Activated naive CD4-positive, alpha-beta T cell treated with Interleukin-2 at 50 U/mL for 16 hours (primary cell): ENCODE measurements around the gene METTL2B.
A peak's percentile ranks its signal among the peaks of the same experiment; 100 is the strongest.
"Not testable (repeated sequence)": the region's sequence is repeated elsewhere in the genome, so short reads cannot be mapped to it uniquely, and the experiment has no call there.

Source experiments
- DNase-seq: peaks from one replicate; pipeline ENCODE4 v3.0.0-alpha.2; 2020

Gene METTL2B

DNA sequence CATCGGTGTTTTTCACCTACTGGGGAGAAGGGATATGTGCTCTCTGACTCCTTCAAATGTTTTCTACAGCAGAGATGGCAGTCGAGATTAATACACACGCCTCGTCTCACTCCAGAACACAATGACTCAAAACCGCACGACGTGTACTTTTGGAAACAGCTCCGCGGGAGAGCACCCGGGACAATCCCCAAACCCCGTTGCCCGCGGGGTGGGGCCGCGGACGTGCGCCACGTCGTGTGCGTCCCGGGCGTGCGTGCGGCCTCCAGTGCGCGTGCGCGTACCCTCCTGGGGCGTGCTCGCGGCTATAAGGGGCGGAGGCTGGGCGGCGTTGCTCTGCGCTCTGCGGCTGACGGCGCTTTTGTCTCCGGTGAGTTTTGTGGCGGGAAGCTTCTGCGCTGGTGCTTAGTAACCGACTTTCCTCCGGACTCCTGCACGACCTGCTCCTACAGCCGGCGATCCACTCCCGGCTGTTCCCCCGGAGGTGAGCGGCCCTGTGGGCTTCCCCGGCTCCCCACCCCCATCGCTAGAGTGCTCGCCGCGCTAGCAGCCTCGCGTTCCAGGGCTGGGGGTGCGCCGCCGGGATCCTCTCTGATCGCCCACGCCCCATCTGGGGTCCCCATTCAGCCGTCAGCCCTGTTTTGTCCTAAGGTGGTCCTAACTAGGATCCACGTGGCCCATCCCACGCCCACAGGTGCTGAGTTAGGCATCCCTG, 20.8 kb upstream of the METTL2B start, which contains the start of gene HILPDA:
TSS of gene HILPDA (plus strand) at position 336 of the 712 bp plus-strand sequence. CDS start 1,391 bp downstream, outside the sequence.
- DNase-seq = peak; percentile 94

DNA sequence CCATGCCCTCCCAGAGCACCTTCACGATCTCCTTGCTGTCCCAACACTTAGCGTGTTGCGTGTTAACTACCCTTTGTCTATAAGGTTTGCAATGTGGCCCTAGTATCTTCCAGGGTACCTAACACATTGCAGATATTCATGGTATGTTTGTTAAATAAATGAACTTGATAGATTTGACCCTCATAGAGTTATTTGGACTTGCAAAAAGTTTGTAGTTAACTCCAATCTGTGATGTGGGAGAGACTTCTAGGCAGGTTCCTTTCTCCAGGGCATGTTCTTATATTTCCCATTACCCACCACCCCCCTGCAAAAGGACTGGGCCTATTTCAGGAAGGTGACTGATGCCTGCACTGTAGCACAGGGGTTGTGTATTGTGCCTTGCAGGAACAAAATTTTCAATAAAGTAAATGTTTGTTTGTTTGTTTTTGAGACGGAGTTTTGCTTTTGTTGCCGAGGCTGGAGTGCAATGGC, 20.3 kb upstream of the METTL2B start:
- DNase-seq = no peak

DNA sequence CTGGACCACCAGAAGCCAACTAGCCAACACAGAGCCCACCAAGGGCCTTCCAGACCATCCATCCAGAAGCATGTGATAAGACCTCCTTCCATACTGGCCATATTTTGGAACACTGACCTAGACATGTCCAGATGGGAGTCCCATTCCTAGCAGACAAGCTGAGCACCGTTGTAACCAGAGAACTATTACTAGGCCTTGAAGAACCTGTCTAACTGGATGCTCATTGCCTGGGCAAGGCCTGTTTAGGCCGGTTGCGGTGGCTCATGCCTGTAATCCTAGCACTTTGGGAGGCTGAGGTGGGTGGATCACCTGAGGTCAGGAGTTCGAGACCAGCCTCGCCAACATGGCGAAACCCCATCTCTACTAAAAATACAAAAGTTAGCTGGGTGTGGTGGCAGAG, 19.2 kb upstream of the METTL2B start:
- DNase-seq = not testable (repeated sequence)

DNA sequence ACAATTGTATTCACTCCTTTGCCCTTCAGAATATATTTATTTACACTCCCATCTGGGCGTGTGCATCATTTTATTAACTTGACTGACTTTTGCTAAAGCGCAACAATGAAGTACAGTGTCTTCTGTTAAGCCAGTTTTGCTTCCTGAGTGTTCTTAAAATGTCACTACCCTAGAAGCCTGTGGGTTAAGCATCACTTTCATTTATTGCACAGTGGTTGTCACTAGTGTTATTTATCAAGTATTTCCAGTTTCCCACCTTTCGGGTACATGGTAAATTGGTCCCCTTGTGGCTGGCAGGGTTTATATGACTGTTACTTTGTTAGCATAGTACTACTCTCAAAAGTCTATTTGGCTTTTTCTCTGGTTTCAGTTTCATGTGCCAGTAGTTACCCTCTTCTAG, 17.6 kb upstream of the METTL2B start:
- DNase-seq = peak; percentile 24

DNA sequence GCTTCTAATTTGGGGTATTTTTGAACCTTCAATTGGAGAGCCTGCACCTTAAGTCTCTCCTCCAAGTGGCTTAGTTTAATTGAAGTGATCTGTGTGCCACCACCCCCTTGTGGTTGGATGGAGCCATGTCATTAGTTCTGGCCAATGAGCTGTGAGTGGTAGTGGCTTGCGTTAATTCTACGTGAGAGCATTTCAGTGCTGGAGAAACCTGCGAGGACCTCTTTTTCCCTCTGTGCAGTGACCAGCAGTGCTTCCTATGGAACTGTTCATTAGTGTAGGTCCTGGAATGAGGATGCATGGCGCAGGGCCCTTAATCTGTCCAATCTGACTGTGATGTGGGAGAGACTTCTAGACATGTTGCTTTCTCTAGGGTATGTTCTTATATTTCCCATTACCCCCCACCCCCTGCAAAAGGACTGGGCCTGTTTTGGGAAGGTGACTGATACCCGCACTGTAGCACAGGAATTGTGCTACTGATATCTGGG, 17.1 kb upstream of the METTL2B start:
- DNase-seq = peak; percentile 68

DNA sequence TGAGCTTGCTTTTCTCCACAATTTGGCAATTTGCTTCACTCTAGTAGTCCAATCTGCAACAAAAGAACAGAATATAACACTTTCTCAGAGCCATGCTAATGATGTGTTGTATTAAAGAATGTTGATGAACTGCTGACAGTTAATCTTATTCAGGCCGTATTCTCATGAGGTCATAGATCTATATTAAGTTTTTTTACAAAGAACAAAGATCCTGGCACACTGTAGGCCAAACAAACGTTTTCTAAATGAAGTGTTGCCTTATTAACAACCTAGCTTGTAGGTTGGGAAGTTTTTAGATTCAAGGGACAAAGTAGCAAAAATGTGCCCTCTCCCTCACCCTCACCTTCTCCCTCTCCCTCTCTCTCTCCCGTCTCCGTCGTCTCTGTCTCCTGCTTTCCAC, 14.1 kb upstream of the METTL2B start:
- DNase-seq = no peak

DNA sequence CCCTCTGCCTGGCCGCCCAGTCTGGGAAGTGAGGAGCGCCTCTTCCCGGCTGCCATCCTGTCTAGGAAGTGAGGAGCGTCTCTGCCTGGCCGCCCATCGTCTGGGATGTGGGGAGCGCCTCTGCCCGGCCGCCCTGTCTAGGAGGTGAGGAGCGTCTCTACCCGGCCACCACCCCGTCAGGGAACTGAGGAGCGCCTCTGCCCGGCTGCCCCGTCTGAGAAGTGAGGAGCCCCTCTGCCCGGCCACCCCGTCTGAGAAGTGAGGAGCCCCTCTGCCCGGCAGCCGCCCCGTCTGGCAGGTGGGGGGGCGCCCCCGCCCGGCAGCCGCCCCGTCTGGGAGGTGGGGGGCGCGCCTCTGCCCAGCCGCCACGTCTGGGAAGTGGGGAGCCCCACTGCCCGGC, 13.2 kb upstream of the METTL2B start:
- DNase-seq = not testable (repeated sequence)

DNA sequence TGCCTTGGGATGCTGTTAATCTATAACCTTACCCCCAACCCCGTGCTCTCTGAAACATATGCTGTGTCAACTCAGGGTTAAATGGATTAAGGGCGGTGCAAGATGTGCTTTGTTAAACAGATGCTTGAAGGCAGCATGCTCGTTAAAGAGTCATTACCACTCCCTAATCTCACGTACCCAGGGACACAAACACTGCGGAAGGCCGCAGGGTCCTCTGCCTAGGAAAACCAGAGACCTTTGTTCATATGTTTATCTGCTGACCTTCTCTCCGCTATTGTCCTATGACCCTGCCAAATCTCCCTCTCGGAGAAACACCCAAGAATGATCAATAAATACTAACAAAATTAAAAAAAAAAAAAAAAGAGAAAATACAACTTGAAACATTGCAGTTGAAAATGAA, 12.6 kb upstream of the METTL2B start:
- not testable (repeated sequence) for DNase-seq

DNA sequence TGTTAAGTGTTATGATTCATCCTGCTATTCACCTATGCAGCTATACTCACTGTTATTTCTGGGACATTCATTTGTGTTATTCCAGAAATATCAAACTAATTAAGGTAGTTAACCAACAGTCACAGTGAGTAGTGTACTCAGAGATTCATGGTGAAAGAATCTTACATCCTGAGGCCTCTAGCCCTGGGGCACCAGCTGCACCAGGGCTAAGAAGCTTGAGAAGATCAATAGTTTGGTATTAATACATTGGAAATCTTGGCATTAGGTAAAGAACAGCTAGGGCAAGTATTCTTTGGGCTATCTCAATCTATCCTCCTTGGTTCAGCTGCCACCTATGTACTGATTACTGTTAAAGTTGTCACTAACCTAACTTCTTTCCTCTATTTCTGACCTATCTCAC, 9.7 kb upstream of the METTL2B start:
- DNase-seq = not testable (repeated sequence)

DNA sequence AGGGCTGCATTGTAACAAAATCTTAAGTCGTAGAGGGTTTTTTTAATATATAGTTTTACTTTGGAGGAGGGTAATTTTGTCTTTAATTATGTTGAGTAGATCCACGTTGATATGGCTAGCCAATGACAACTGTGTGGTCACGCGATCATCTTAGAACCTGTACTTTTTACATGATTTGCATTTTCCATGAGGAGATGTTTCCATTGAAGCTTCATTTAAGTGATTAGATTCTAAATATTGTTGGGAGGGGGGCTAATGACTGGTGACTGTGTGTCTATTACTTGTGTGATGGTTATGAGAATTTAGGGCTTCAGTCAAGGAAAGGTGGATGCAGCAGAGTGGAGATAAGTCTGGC, 765 bp downstream of the METTL2B start:
- not testable (repeated sequence) for DNase-seq

DNA sequence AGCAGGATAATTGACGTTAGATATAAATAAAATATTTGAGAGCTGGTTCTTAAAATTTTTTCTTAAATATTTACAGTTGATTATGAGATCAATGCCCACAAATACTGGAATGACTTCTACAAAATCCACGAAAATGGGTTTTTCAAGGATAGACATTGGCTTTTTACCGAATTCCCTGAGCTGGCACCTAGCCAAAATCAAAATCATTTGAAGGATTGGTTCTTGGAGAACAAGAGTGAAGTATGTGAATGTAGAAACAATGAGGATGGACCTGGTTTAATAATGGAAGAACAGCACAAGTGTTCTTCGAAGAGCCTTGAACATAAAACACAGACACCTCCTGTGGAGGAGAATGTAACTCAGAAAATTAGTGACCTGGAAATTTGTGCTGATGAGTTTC, 2.5 kb downstream of the METTL2B start:
- not testable (repeated sequence) for DNase-seq

DNA sequence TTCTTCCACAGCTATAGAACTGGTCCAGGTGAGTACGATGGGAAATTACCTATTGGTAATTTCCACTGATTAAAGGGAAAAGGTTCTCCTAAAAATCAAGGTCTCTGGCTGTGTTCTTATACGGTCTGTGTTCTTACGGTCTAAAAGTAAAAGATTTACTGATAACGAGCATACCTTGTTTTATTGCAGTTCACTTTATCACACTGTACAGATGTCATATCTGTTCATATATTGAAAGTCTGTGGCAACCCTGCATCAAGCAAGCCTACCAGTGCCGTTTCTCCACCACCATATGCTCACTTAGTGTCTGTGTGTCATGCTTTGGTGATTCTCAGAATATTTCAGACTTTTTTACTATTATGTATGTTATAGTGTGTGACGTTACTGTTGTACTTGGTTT, 11.6 kb downstream of the METTL2B start:
- DNase-seq = not testable (repeated sequence)

DNA sequence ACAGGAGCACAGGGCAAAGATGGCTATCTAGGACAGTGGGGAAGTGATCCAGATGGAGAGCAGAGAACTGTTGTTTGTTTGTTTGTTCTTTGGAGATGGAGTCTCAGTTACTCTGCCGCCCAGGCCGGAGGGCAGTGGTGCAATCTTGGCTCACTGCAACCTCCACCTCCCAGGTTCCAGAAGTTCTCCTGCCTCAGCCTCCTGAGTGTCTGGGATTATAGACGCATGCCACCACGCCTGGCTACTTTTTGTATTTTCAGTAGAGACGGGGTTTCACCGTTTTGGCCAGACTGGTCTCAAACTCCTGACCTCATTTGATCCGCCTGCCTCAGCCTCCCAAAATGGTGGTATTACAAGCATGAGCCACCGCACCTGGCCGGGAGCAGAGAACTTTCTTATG, 20.9 kb downstream of the METTL2B start:
- no peak for DNase-seq

DNA sequence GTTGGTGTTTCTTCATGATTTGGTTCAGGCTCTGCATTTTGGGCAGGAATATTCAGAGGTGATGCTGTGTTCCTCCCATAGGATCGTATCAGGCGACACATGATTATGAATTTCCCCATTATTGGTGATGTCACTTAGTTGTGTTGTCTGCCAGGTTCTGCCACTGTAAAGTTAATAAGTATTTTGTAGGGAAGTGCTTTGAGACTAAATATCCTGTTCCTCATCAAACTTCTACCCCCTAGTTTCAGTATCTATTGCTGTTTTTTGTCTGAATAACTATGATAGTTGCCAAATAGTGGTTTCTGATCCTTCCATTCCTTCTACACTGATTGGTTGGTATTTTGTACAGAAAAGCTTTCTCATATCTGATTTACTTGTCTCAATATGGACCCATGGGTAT, 28.9 kb downstream of the METTL2B start:
- not testable (repeated sequence) for DNase-seq

DNA sequence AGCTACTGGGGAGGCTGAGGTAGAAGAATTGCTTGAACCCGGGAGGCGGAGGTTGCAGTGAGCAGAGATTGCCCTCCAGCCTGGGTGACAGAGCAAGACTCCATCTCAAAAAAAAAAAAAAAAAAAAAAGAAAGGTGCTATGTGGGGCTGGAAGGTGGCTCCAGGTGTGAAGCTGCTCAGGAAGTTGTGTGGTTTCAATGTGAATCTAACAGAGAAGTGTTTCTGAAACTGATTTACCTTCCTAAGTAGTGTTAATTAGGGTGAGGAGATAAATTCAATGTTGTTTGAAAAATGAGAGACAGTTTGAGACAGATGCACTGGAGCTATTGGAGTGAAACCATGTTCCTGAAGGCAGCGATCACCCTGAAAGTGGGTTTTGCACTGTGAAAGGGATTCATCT, 30.3 kb downstream of the METTL2B start:
- not testable (repeated sequence) for DNase-seq

DNA sequence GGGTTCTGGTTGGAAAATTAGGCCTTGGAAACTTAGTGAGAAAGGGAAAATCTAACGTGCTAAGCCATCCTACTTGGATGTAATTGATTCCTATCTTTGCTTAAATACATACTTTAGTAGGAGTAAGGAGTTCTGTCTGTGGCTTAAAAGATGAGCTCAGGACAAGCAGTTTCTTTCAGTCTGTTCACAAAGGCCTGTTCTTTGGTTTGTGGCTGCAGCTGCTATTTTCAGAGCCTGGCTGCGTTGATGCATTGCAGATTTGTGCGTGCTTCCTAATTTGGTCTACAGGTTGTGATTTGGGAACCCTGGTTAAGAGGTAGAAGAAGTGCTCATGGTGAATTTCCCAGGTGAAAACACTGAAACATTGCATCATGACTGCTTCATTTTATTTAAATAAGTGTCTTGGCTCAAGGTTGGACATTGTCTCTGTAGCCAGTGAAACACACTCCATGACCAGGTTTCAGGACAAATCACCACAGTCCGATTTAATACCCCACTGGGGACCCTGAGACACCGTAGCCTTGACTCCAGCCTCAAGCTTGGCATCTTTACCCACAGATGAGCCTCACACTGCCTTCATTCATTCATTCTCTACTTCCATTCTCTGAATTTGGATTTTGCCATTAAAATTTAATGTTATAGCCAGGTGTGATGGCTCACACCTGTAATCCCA, 30.9 kb downstream of the METTL2B start:
- not testable (repeated sequence) for DNase-seq

DNA sequence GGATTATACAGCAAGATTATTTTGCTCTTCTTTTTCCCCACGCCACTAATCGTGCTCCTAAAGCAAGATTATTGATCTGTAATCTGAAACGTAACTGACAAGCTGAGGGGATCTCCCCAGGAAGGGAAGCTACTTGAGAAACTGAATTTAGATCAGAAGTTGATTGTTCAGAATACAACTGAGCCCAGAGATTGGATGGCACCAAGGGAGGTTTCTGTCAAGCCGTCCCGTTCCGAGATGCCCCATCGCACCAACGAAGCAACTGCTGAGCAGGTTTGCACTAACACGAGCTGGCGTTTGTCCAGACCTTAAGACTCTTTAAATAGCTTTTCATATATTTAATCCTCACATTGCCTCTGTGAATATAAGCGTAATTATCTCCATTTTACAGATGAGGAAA, 35.1 kb downstream of the METTL2B start:
- DNase-seq = not testable (repeated sequence)

DNA sequence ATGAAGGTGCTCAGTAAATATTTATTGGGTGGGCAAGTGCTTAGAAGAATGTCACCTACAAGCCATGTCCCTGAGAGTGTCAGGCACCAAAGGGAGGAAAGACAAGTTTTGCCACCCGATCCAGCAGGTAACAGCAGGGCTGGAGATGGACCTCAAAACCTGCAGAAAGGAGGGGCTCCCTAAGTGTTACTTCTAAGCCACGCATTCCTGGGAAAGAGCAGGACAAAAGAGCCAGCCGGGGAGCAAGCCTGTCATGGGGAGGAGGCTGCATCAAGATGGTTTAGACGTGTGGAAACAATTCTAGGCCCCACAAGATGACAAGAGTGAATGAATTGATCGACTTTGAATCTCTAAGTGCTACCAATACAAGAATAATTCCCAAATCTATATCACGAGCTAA, 38.7 kb downstream of the METTL2B start:
- not testable (repeated sequence) for DNase-seq

DNA sequence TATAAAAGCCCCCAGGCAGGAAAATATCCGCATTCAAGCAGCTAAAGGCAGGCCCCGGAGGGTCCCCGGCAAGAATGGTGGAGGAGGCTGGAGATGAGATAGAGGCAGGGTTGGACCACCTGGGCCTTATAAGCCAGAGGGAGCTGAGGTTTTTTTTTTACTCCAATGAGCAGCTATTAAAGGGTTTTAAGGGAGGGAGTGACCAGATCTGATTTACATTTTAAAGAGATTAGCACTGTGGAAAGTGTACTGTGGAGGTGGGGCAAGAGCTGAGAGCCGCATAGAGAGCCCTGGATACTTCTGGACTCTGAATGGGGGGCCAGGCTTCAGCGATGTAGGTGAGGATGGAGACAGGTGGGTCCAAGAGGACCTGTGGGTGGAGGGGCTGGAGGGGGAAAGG, 40.5 kb downstream of the METTL2B start:
- not testable (repeated sequence) for DNase-seq

DNA sequence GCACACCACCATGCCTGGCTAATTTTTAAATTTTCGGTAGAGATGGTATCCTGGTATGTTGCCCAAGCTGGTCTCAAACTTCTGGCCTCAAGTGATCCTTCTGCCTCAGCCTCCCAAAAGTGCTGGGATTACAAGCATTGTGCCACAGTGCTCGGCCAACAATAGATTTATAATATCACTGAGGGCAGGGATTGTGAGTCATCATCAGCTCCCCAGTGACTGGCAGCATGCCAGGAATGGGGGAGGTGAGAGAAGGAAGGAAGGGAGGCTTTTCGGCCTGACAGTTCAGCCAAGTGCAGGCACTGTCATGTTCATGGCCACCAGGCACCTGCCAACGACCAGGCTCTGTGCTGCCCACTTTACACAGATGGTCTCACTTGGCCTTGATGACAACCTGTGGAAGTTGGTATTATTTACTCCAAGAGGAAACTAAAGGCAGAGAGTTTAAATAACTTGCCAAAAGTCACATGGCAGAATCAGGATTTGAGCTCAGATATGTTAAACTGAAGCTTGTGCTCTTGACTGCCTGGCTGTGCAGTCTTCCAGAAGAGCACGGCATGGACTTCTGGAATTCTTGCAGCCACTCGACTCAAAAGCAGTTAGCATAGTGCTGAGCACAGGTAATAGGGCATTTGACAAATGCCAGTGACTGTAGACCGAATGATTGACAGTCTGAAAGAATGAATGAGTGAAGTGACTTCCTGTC, 46.8 kb downstream of the METTL2B start:
- DNase-seq = peak; percentile 83

DNA sequence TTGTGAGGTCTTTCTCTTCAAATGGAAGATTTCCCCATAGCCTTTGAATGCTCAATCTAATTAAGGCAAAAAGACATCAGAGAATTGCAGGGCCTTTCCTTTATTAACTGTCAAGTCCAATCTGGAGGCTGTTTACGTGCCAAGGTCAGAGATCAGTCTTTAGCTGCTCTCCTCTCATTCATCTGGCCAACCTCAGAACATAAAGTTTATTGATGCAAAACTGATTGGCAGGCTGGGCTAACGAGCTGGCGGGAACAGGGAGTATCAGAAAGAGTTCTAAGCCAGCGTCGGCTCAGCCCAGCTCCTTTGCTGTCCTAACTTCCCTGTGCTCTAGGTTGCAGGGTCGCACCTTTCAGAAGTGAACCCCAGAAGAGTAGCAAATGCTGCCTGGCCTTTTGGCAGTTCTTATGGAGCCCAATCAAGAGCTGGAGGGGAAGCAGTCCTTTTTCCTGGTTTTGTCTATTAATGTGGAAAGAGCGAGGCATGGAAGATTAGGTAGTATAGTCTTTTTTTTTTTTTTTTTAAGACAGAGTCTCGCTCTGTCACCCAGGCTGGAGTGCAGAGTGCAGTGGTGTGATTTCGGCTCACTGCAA, 47.5 kb downstream of the METTL2B start:
- not testable (repeated sequence) for DNase-seq

DNA sequence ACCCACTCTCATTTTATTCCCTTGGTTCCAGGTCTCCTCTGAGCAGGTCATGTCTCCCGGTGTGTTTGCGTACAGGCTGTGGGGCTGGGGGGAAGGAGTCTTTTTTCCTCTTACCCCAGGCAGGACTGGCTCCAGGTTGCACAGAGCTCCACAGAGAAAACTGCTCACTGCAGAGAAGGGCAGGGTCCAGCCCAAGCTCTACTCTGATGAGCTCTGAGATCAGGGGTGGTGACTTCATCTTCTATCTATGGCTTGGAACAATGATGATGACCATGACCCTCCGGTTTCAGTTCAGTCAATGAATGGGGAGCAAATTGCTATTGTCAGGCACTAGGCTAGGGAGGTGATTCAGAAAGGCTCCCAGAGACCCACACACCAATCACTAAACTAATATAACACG, 49.0 kb downstream of the METTL2B start:
- DNase-seq = not testable (repeated sequence)

DNA sequence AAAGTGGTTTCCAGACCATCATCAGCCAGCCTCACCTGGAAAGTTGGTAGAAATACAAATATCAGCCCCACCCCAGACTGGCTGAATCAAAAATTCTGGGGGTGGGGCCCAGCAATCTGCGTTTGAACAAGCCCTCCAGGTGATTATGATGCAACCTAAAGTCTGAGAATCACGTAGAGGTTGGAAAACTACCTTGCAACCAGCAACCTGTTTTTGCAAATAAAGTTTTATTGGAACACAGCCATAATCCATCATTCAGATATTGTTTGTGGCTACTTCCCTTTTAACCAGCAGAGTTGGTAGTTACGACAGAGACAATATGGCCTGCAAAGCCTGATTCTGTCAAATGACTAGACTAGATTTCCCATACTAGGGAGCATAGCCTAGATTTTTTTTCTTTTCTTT, 49.5 kb downstream of the METTL2B start:
- DNase-seq = not testable (repeated sequence)
